Keratinocyte (primary cell): ENCODE measurements around the gene TMEM217. TPM values are rescaled to one million over a fixed set of nuclear protein-coding genes. Genes with fewer than 3 reads are reported as not detected.

Source experiments
- DNase-seq: peaks from one replicate; pipeline ENCODE4 v3.0.0-alpha.2; 2011; ENCODE audit warnings: low read depth, missing footprints, low spot score
- FAIRE-seq: peaks from 2 replicates; lab custom pipeline; 2011; peaks lifted over from hg19 to GRCh38; lab: Jason Lieb, UNC
- H2AFZ ChIP-seq: 2 replicates; pipeline ENCODE4 v1.6.0; 2012; ENCODE audit warnings: low read length, control low read depth, inconsistent platforms; ENCODE audit not compliant: control insufficient read depth
- H3K27ac ChIP-seq: 2 replicates; pipeline ENCODE4 v1.5.1; 2011; ENCODE audit warnings: low read length; ENCODE audit not compliant: control insufficient read depth, insufficient read depth
- H3K27me3 ChIP-seq: 3 replicates; pipeline ENCODE4 v1.6.0; 2011; ENCODE audit warnings: low read length; ENCODE audit not compliant: control insufficient read depth, insufficient read depth; ENCODE audit errors: extremely low read depth
- H3K36me3 ChIP-seq, 2 experiments: 2 replicates in 1 of 2; 3 replicates in 1 of 2; pipeline ENCODE4 v1.5.1; 2011; ENCODE audit warnings: low read length in 2 of 2, mild to moderate bottlenecking in 1 of 2; ENCODE audit not compliant: control insufficient read depth in 2 of 2, insufficient read depth in 2 of 2; ENCODE audit errors: extremely low read depth in 1 of 2
- H3K4me1 ChIP-seq: 3 replicates; pipeline ENCODE4 v1.5.1; 2011; ENCODE audit warnings: low read length; ENCODE audit not compliant: control insufficient read depth, insufficient read depth; ENCODE audit errors: extremely low read depth
- H3K4me2 ChIP-seq: 3 replicates; pipeline ENCODE4 v1.6.0; 2011; ENCODE audit warnings: low read depth, low read length; ENCODE audit not compliant: control insufficient read depth, insufficient read depth; ENCODE audit errors: extremely low read depth
- H3K4me3 ChIP-seq, 3 experiments: fragments of 200-600 bp in 1 of 3; sonication (generic) in 1 of 3; 2 replicates in 2 of 3; 3 replicates in 1 of 3; pipeline ENCODE4 v1.5.1; 2011 to 2016; ENCODE audit warnings: low read length in 3 of 3, mild to moderate bottlenecking in 3 of 3, control low read depth in 2 of 3, inconsistent platforms in 1 of 3, low read depth in 1 of 3, mixed read lengths in 1 of 3, mixed run types in 1 of 3, moderate library complexity in 1 of 3; ENCODE audit not compliant: control insufficient read depth in 2 of 3, insufficient read depth in 2 of 3; ENCODE audit errors: extremely low read depth in 1 of 3
- H3K79me2 ChIP-seq: 2 replicates; pipeline ENCODE4 v1.6.0; 2012; ENCODE audit warnings: low read length; ENCODE audit not compliant: control insufficient read depth, insufficient read depth
- H3K9ac ChIP-seq: 3 replicates; pipeline ENCODE4 v1.6.0; 2011; ENCODE audit warnings: low read length; ENCODE audit not compliant: control insufficient read depth, insufficient read depth; ENCODE audit errors: extremely low read depth
- H3K9me1 ChIP-seq: 3 replicates; pipeline ENCODE4 v1.6.0; 2011; ENCODE audit warnings: low read length; ENCODE audit not compliant: control insufficient read depth, insufficient read depth; ENCODE audit errors: extremely low read depth
- H3K9me3 ChIP-seq: 2 replicates; pipeline ENCODE4 v1.5.1; 2012; ENCODE audit warnings: low read depth, low read length; ENCODE audit not compliant: control insufficient read depth
- H4K20me1 ChIP-seq: 3 replicates; pipeline ENCODE4 v1.6.0; 2011; ENCODE audit warnings: low read length; ENCODE audit not compliant: control insufficient read depth, insufficient read depth; ENCODE audit errors: extremely low read depth
- CTCF ChIP-seq, 3 experiments: IDR thresholded peaks in 1 of 3; conservative IDR thresholded peaks in 1 of 3; optimal IDR thresholded peaks in 1 of 3; 2 replicates in 2 of 3; 3 replicates in 1 of 3; pipeline versions ENCODE3 to v1.5.1; 2011; ENCODE audit warnings: low read length in 3 of 3, mild to moderate bottlenecking in 3 of 3, moderate library complexity in 2 of 3, control low read depth in 1 of 3, inconsistent platforms in 1 of 3; ENCODE audit not compliant: insufficient read depth in 2 of 3; ENCODE audit errors: extremely low read depth in 1 of 3
- EZH2 ChIP-seq: IDR thresholded peaks from one replicate; pipeline ENCODE4 v1.6.1; 2012; ENCODE audit warnings: inconsistent platforms, mild to moderate bottlenecking, low read length, moderate library complexity
- dilution Hi-C: fragments of 300-500 bp; cut with MboI; formaldehyde crosslinking; loops from one replicate; pipeline ENCODE4 v1.7.0; 2020; ENCODE audit warnings: low sequenced_read_pairs; ENCODE audit not compliant: extremely low pct_ligation_motif_present
- polyA plus RNA-seq, 5 experiments: library from polyadenylated mRNA; depleted of rRNA in 3 of 5; stranded (reverse) in 3 of 5; stranded (forward) in 1 of 5; unstranded in 1 of 5; fragments of >200 nt; gene quantifications; 1 replicate in 1 of 5; 2 replicates in 3 of 5; 3 replicates in 1 of 5; pipeline versions ENCODE4 v1.2.1 to v1.2.3, GENCODE V29; 2011 to 2012; ENCODE audit warnings: missing spikeins in 2 of 5, low read depth in 1 of 5, low replicate concordance in 1 of 5

Gene TMEM217
- polyA plus RNA-seq, 1 donor (not counting 4 experiments of a cell fraction or from before 2014, with no cell fraction given): 0.80 TPM

- Histone ChIP-seq H3K79me2 (peaks cover 12% of the 10 kb centered on the region), H4K20me1 (no peaks in the 10 kb centered on the region), H3K9me3 (no peaks in the 10 kb centered on the region), H3K27ac (no peak overlapping the region), H3K4me2 (no peak overlapping the region), H3K36me3 (peaks cover 8 to 14% of the 10 kb centered on the region in 2 experiments), H3K27me3 (no peaks in the 10 kb centered on the region), H3K4me3 (no peak overlapping the region), H3K9ac (no peak overlapping the region), H3K9me1 (no peaks in the 10 kb centered on the region), H3K4me1 (peaks cover 15% of the 10 kb centered on the region), H2AFZ (no peak overlapping the region)
- DNase-seq: no peak
- FAIRE-seq: no peak
- TF ChIP-seq CTCF (optimal IDR thresholded peaks at IDR 0.05 in 1 of 3, IDR thresholded peaks at IDR 0.05 in 1 of 3, conservative IDR thresholded peaks at IDR 0.05 in 1 of 3; ENCODE audit: extremely low read depth in 1 of 3, insufficient read depth in 2 of 3, low read length in 3 of 3) (no peak), EZH2 (no peak)
- dilution Hi-C loops: no loop called here
Measured at GRCh38 chr6:37172912-37173492, 84.9 kb downstream of the TMEM217 start.

- Histone ChIP-seq H2AFZ (peak overlapping the region; percentile 33), H3K9ac (peak overlapping the region; percentile 78)
Measured at GRCh38 chr6:37171970-37172812, 85.8 kb downstream of the TMEM217 start.

More at GRCh38 chr6:37171970-37172812, 85.8 kb downstream of the TMEM217 start:
- Histone ChIP-seq H3K27me3 (no peaks in the 10 kb centered on the region), H3K79me2 (peaks cover 12% of the 10 kb centered on the region), H3K4me3 (peak overlapping the region; percentile 75 to 86 (median 82)), H4K20me1 (no peaks in the 10 kb centered on the region), H3K27ac (peak overlapping the region; percentile 68), H3K9me1 (no peaks in the 10 kb centered on the region), H3K36me3 (peaks cover 8 to 14% of the 10 kb centered on the region in 2 experiments), H3K4me1 (peaks cover 15% of the 10 kb centered on the region), H3K4me2 (peak overlapping the region; percentile 94), H3K9me3 (no peaks in the 10 kb centered on the region)
- DNase-seq (peak; percentile 72), FAIRE-seq (peak; percentile 69)
- dilution Hi-C loops: no loop called here
- TF ChIP-seq CTCF (optimal IDR thresholded peaks at IDR 0.05 in 1 of 3, IDR thresholded peaks at IDR 0.05 in 1 of 3, conservative IDR thresholded peaks at IDR 0.05 in 1 of 3; ENCODE audit: extremely low read depth in 1 of 3, insufficient read depth in 2 of 3, low read length in 3 of 3) (peak; percentile 71 to 93 (median 87)), EZH2 (no peak)
